GM12873 (cell line): ENCODE data around the gene COBL.

Source experiments
- CTCF ChIP-seq: IDR thresholded peaks from 2 replicates; pipeline ENCODE4 v1.5.1; 2012; ENCODE audit warnings: low read depth, mild to moderate bottlenecking, moderate library complexity, low read length, control low read depth; ENCODE audit not compliant: insufficient read depth; ENCODE audit errors: missing control alignments

Gene COBL

GRCh38 chr7:51292596-51292995 is 24.0 kb downstream of the COBL start:
- no peak for TF ChIP-seq CTCF

DNA sequence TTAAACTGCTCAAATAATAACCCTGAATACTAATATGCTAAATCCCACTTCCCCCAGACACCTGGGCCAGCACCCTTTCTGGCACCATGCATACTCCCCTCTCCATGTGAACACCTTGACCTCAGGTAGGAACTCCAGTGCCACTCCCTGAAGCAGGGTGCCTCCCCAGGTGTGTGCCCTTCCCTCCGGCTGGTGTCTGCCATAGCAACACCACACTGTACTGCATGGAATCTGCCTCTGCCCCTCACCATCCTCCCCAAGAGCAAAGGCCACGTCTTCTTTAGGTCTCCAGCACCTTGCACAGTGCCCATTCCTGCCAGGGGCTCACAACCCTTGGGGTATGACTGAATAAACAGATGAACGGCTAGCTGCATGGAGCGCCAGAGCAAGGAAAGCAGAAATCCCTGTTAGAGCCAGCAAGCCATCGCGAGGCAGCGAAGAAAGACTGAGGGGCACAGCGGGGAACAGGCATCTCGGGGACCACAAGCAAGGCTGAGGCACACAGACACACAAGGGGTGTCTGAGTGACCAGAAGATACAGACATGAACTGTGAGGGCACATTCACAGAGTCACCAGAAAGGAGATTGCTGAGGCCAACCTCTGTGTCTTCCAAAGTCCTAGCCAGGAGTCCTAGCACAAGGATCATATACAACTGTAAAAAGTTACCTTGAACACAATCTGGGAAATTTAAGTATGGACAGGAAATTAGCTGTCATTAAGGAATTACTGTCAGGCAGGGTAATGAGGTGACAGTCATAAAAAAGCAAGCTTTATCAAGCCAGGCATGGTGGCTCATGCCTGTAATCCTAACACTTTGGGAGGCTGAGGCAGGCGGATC is 25.7 kb downstream of the COBL start:
- no peak for TF ChIP-seq CTCF

DNA sequence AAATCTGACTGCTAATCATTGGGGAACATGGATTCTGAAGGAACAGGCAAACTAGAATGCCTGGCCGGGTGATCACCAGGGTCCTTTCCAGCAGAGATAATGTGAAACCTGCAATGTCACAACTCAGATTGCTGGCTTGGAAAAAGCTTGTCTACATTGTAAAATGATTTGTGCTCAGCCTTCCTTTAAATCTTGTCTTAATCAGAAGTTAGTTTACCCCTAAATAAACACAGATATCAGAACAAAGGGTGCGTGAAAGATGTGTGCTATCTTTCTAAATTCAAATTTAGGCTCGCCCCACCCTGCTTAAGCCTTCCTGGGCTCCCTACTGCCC is 26.3 kb downstream of the COBL start:
- no peak for TF ChIP-seq CTCF

GRCh38 chr7:51289623-51290303 is 26.8 kb downstream of the COBL start:
- TF ChIP-seq CTCF, result no peak

DNA sequence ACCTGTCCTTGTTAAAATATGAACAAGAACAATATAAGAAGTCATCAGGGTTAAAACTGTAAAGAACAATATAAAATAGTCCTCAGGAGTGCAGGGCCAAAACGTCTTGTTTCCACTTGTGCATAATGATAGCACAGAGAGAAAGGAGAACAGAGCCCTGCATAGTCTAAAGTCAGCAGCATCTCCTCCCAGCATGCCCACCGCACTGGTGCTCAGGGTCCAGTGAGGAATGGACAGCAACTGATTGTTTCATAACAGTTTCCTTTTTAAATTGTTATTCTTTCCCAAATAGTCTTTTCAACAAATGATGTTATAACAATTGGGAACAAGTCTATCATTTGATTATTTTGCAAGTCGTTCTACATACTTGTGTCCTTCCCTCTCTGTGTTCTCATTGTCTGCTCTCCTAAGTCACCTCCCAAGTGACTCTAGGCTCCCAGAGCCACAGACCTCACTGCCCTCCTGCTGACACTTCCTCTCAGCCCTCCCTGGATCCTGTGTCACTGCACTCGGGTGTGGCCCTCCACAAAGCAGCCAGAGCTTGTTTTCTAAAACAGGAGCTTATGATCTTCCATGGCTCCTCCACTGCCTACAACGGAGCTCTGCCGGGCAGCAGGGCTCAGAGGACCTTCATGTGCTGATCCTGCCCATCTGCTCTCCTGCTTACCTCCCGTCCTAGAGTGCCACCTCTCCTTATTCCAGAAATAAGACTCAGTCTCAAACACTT is 27.6 kb downstream of the COBL start:
- no peak for TF ChIP-seq CTCF

GRCh38 chr7:51286401-51286800 is 30.2 kb downstream of the COBL start:
- TF ChIP-seq CTCF, result no peak

DNA sequence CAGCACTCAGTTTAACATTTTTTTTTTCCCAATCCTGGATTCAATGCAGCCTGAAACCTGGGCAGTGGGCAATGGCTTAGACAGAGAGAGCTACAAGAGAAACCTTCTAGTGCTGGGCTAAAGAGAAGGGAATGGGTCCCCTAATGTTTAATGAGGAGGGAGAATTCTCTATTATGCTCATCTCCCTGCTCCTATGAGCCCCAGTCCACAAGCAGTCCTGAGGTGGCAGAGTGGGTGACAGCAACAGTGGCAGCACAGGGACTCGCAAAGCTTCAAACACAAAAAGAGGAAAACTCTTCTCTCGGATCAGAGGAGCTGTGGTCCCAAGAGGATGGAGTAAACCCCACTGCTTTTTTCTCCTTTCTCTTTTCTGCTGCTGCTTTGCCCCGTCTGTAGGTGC is 36.5 kb downstream of the COBL start:
- TF ChIP-seq CTCF, result no peak
